HepG2 (cell line): ENCODE data around the gene HSPE1. TPM values are rescaled to one million over a fixed set of nuclear protein-coding genes. Genes with fewer than 3 reads are reported as not detected.

Experiments
- BCLAF1 ChIP-seq: fragments of 450-650 bp; IDR thresholded peaks from 2 replicates; pipeline ENCODE4 v1.6.1; 2017; ENCODE audit warnings: mild to moderate bottlenecking
- BRD4 ChIP-seq: sonication (generic); formaldehyde crosslinking; IDR thresholded peaks from 2 replicates; pipeline ENCODE4 v1.4.0; 2020; ENCODE audit warnings: missing genetic modification reagents
- EP300 ChIP-seq, 3 experiments: sonication (generic) in 1 of 3; formaldehyde crosslinking in 1 of 3; IDR thresholded peaks; 2 replicates each; pipeline versions ENCODE4 v1.5.1 to v1.6.1; 2011 to 2020; ENCODE audit warnings: low read depth in 2 of 3, low read length in 2 of 3, borderline replicate concordance in 1 of 3, improper control_type of control experiment in 1 of 3, mild to moderate bottlenecking in 1 of 3, missing genetic modification reagents in 1 of 3, moderate library complexity in 1 of 3
- HMG20B ChIP-seq: conservative IDR thresholded peaks from 2 replicates; pipeline ENCODE4 v1.6.1; 2016; ENCODE audit warnings: missing genetic modification reagents, missing compliant biosample characterization
- HOXA3 ChIP-seq: sonication (generic); formaldehyde crosslinking; IDR thresholded peaks from 2 replicates; pipeline ENCODE4 v1.5.0; 2020; ENCODE audit warnings: missing genetic modification reagents
- HOXA9 ChIP-seq: sonication (generic); formaldehyde crosslinking; IDR thresholded peaks from 2 replicates; pipeline ENCODE4 v1.8.1; 2022; ENCODE audit warnings: missing genetic modification reagents, mild to moderate bottlenecking, moderate library complexity, borderline replicate concordance
- MTA1 ChIP-seq: sonication (generic); formaldehyde crosslinking; IDR thresholded peaks from 2 replicates; pipeline ENCODE4 v1.4.0; 2020; ENCODE audit warnings: missing genetic modification reagents, mild to moderate bottlenecking, borderline replicate concordance
- NCOA5 ChIP-seq: sonication (generic); formaldehyde crosslinking; IDR thresholded peaks from 2 replicates; pipeline ENCODE4 v1.4.0; 2020; ENCODE audit warnings: missing genetic modification reagents
- NFE2 ChIP-seq: sonication (generic); formaldehyde crosslinking; IDR thresholded peaks from 2 replicates; pipeline ENCODE4 v1.4.0; 2020; ENCODE audit warnings: missing genetic modification reagents
- NFIC ChIP-seq: IDR thresholded peaks from 2 replicates; pipeline ENCODE4 v1.6.1; 2012; ENCODE audit warnings: mild to moderate bottlenecking, low read length, inconsistent platforms
- NFYC ChIP-seq: IDR thresholded peaks from 2 replicates; pipeline ENCODE4 v1.6.1; 2016; ENCODE audit warnings: missing genetic modification reagents, missing compliant biosample characterization
- NR2F1 ChIP-seq, 2 experiments: fragments of 450-650 bp in 1 of 2; formaldehyde crosslinking in 1 of 2; IDR thresholded peaks; 2 replicates each; pipeline versions ENCODE4 v1.5.0 to v1.6.1; 2016 to 2020; ENCODE audit warnings: mild to moderate bottlenecking in 1 of 2, missing compliant biosample characterization in 1 of 2, missing genetic modification reagents in 1 of 2, moderate library complexity in 1 of 2
- TERF1 ChIP-seq: sonication (generic); formaldehyde crosslinking; IDR thresholded peaks from 2 replicates; pipeline ENCODE4 v1.8.0; 2022; ENCODE audit warnings: mild to moderate bottlenecking, missing genetic modification reagents, moderate library complexity
- TOE1 ChIP-seq: sonication (generic); formaldehyde crosslinking; IDR thresholded peaks from 2 replicates; pipeline ENCODE4 v1.4.0; 2020; ENCODE audit warnings: mild to moderate bottlenecking, missing genetic modification reagents
- ZNF350 ChIP-seq: sonication (generic); formaldehyde crosslinking; IDR thresholded peaks from 2 replicates; pipeline ENCODE4 v1.4.0; 2020; ENCODE audit warnings: mild to moderate bottlenecking, low read depth, missing genetic modification reagents, borderline replicate concordance
- ZNF609 ChIP-seq: sonication (generic); formaldehyde crosslinking; IDR thresholded peaks from 2 replicates; pipeline ENCODE4 v1.4.0; 2020; ENCODE audit warnings: mild to moderate bottlenecking, missing genetic modification reagents, borderline replicate concordance
- ZNF713 ChIP-seq: sonication (generic); formaldehyde crosslinking; IDR thresholded peaks from 2 replicates; pipeline ENCODE4 v1.4.0; 2020; ENCODE audit warnings: mild to moderate bottlenecking, missing genetic modification reagents
- ZSCAN5A ChIP-seq: sonication (generic); formaldehyde crosslinking; IDR thresholded peaks from 2 replicates; pipeline ENCODE4 v1.8.0; 2022; ENCODE audit warnings: mild to moderate bottlenecking, missing genetic modification reagents, borderline replicate concordance
- polyA plus RNA-seq, 8 experiments: library from polyadenylated mRNA; depleted of rRNA in 3 of 8; stranded (reverse) in 7 of 8; unstranded in 1 of 8; fragments of >200 nt; fragmentation: Illumina TruSeq in 4 of 8; extraction: Trizol in 4 of 8; gene quantifications; 2 replicates each; pipeline versions ENCODE4 v1.2.1 to v1.2.3, GENCODE V29; 2011 to 2016; ENCODE audit warnings: low read depth in 4 of 8, missing spikeins in 1 of 8, mixed read lengths in 1 of 8; ENCODE audit not compliant: insufficient read depth in 1 of 8
- total RNA-seq, 5 experiments: library from RNA; depleted of rRNA; stranded (reverse); fragments of >200 nt; fragmentation: Illumina TruSeq; extraction: Trizol; gene quantifications; 2 replicates each; pipeline ENCODE4 v1.2.3, GENCODE V29; 2016; ENCODE audit warnings: low read depth in 1 of 5

Gene HSPE1
- total and polyA plus RNA-seq, 2 of the 13 experiments (the other 11 are each of a cell fraction or from before 2014, with no cell fraction given), result 244 to 823 TPM

- peak; percentile 53; the same call in 1 of the 2 replicates for TF ChIP-seq ZNF609
- peak; percentile 78; the same call in 1 of the 2 replicates for TF ChIP-seq MTA1 (CRISPR knock-in tag)
- TF ChIP-seq HOXA9 (CRISPR knock-in tag), result no peak
- TF ChIP-seq BCLAF1, result no peak
- no peak for TF ChIP-seq ZSCAN5A
- peak; percentile 95 for TF ChIP-seq ZNF350 (CRISPR knock-in tag)
- TF ChIP-seq TERF1 (CRISPR knock-in tag), result no peak
- TF ChIP-seq TOE1, result no peak; the same call in 1 of the 2 replicates
- TF ChIP-seq HMG20B (CRISPR knock-in tag), result peak; percentile 61; the same call in 1 of the 2 replicates
- peak in 1 of 2 experiments; percentile 38; a peak in 1 of 4 replicates for TF ChIP-seq NR2F1 (CRISPR knock-in tag; IDR thresholded peaks at IDR 0.05)
- TF ChIP-seq EP300 (IDR thresholded peaks at IDR 0.05; ENCODE audit: low read depth in 2 of 2, low read length in 2 of 2), result peak; percentile 37 to 56; a peak in 3 of 4 replicates
- no peak for TF ChIP-seq EP300 (CRISPR knock-in tag; IDR thresholded peaks at IDR 0.05; ENCODE audit: borderline replicate concordance)
- TF ChIP-seq NFE2 (CRISPR knock-in tag), result no peak
- no peak for TF ChIP-seq NCOA5
- no peak; the same call in none of the 2 replicates for TF ChIP-seq BRD4 (CRISPR knock-in tag)
- peak; percentile 72 for TF ChIP-seq HOXA3
- TF ChIP-seq NFYC, result peak; percentile 93
- no peak for TF ChIP-seq ZNF713 (CRISPR knock-in tag)
- peak; percentile 50 for TF ChIP-seq NFIC
Observed at GRCh38 chr2:197453123-197453913, 46.9 kb upstream of the HSPE1 start, which contains the start of gene COQ10B (continued).
